ENCODE results near the gene STIP1.

The STIP1 gene

GRCh38 chr11:64223001-64223651, 37.2 kb downstream of the STIP1 start:
- DNase-seq (ENCODE audit: low spot score), result no peak

DNA sequence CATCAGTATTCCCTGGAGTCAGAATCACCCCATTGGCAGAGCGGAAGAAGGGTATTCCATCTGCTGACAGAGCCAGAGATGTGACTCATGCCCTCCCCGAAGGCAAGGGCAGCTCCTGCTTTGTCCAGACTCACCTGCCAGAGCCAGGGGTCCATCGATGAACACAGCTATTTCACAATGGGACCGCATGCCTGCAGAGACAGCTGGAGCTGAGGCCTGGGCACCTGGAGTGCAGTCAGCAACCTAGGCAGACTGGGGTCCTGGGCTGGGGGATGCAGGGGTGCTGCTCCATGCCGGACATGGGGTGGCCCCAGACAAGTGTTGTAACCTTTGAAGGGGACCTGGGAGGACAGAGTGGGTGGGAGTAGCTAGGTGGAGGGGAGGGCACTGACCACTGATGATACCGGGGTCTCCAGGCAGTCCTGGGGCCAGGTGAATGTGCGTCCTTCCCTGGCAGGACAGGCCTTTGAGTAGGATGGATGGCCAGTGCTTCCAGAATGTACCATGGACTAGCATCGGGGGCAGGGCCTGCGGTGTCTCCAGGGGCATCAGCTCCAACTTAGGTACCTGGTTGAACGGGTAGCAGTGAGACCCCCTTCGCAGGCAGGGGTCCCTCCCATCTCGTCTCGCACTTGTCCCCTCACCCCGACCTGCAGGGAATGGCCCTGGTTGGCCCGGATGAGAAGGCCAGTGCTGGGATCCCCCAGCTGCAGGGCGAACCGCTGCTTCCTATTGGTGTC, 38.4 kb downstream of the STIP1 start:
- no peak for DNase-seq (ENCODE audit: low spot score)

- DNase-seq (ENCODE audit: low spot score), result no peak
These were observed 39.1 kb downstream of the STIP1 start for GRCh38 chr11:64224891-64225607.

- peak; percentile 94 for DNase-seq (ENCODE audit: low spot score)
These were observed 39.9 kb downstream of the STIP1 start, which contains the start of the genes NUDT22 and TRPT1 for GRCh38 chr11:64225608-64226506. NUDT22 (plus strand) TSS chr11:64226274; CDS start chr11:64226653, 379 bp downstream. TRPT1 (minus strand) TSS chr11:64226186; CDS start chr11:64225860, 326 bp downstream.

DNA sequence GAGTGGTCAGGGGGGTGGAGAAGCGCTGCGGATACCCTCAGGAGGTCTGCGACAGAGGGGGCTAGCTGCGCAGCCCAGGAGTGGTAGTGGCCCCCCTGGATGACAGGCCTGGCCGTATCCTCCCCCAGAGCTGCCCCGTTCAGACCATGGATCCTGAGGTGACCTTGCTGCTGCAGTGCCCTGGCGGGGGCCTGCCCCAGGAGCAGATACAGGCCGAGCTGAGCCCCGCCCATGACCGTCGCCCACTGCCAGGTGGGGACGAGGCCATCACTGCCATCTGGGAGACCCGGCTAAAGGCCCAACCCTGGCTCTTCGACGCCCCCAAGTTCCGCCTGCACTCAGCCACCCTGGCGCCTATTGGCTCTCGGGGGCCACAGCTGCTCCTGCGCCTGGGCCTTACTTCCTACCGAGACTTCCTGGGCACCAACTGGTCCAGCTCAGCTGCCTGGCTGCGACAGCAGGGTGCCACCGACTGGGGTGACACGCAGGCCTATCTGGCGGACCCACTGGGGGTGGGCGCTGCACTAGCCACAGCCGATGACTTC, 40.6 kb downstream of the STIP1 start:
- DNase-seq (ENCODE audit: low spot score), result no peak

GRCh38 chr11:64227405-64227956, 41.5 kb downstream of the STIP1 start:
- no peak for DNase-seq (ENCODE audit: low spot score)

DNA sequence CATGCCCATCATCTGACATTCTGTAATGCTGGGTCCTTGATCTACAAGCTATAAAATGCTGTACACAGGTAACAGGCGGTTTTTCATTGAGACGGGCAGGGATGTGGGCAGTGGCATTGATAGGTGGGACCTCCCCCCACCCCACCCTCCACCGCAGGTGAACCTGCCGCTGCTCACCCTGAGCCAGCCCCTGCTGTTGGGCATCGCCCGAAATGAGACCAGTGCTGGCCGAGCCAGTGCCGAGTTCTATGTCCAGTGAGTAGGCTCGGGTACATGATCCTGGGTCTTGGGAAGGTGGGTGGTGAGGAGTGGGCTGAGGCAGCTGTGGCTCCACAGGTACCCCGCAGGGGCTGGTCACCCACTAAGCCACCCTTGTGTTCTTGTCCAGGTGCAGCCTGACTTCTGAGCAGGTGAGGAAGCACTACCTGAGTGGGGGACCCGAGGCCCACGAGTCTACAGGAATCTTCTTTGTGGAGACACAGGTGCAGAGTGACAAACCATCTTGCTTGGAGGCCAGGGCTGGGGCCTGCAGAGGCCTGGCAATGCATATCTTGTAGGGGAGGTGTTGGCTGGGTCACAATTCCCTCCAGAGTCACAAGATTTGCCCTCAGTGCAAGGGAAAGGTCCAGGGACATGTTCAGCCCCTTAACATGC, 43.2 kb downstream of the STIP1 start:
- no peak for DNase-seq (ENCODE audit: low spot score)

GRCh38 chr11:64229744-64230170, 43.8 kb downstream of the STIP1 start:
- no peak for DNase-seq (ENCODE audit: low spot score)

GRCh38 chr11:64230171-64230984, 44.4 kb downstream of the STIP1 start, which contains the start of gene DNAJC4:
DNAJC4 (plus strand) TSS chr11:64230548; CDS start chr11:64230855, 307 bp downstream.
- DNase-seq (ENCODE audit: low spot score), result peak; percentile 94

- DNase-seq (ENCODE audit: low spot score), result no peak
These were observed 45.0 kb downstream of the STIP1 start for GRCh38 chr11:64230985-64231365.

DNA sequence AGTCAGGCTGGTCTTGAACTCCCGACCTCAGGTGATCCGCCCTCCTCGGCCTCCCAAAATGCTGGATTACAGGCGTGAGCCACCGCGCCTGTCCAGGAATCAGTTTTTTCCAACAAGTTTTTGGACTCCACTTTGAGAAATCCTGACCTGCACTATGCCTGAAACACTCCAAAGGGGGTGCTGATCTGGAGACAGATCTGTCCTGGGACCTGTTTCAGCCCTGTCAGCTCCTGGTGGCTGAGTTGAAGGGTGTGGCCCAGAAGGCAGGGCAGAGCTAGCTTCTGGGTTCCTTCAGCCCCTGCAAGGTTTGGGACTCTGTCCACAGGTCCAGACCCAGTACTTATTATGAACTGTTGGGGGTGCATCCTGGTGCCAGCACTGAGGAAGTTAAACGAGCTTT, 45.6 kb downstream of the STIP1 start:
- no peak for DNase-seq (ENCODE audit: low spot score)

DNA sequence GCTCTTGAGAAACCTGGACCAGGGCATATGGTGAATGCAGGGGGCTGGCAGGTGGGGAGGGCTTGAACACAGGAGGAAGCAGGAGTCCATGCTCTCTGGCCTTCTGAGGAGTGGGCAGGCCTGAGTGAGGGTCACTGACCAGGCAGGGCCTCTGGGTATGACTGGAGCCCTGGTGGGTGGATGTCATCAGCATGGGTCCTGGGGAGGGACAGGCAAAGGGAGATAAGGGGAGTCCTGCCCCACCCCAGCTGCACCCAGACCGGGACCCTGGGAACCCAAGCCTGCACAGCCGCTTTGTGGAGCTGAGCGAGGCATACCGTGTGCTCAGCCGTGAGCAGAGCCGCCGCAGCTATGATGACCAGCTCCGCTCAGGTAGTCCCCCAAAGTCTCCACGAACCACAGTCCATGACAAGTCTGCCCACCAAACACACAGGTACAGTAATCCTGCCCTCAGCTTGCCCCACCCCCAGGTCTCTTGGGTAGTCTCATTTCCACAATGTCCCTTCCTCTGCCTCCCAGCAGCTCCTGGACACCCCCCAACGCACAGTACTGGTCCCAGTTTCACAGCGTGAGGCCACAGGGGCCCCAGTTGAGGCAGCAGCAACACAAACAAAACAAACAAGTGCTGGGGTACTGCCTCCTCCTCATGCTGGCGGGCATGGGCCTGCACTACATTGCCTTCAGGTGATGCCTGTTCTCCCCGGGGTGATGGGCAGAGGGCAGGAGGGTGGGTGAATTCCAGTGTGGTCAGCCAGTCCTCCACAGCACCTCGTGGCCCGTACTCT, 46.4 kb downstream of the STIP1 start:
- no peak for DNase-seq (ENCODE audit: low spot score)

DNA sequence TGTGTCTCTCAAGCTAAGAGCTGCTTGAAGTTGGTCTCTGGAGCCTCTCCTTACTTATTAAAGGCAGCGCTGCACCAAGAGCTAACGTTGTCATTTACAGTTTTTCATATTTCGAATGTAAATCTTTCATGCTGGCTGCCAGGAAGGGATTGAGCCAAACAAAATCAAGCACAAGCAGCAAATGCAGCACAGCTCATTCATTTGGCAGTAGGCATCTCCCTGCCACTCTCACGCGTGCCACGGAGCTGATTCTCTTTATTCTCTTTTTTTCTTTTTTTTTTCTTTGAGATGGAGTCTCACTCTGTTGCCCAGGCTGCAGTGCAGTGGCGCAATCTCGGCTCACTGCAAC, 47.0 kb downstream of the STIP1 start:
- no peak for DNase-seq (ENCODE audit: low spot score)

DNA sequence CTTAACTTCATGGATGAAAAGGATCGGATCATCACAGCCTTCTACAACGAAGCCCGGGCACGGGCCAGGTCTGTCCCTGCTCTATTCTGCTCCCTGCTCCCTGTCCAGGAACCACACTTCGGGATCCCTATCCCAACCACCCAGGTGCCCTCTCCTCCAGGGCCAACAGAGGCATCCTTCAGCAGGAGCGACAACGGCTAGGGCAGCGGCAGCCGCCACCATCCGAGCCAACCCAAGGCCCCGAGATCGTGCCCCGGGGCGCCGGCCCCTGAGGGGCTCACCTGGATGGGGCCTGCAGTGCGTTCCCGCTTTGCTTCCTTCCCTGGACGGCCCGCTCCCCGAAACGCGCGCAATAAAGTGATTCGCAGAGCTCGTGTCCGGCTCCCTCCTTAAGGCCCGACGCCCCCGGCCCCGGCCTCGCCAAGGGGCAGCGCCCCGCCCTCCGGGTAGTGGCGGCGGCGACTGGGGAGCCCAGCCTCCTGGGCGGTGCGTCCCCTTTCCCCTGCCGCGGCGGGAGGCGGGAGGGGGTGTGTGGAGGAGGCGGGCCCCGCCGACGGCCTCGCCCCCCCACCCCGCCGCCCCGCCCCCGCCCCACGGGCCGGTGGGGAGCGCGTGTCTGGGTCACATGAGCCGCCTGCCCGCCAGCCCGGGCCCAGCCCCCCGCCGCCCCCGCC, 48.1 kb downstream of the STIP1 start, which contains the start of gene VEGFB:
TSS of gene VEGFB (plus strand) at position 672 of the 674 bp plus-strand sequence. CDS start 250 bp downstream, outside the sequence.
- DNase-seq (ENCODE audit: low spot score), result peak; percentile 66

GRCh38 chr11:64234647-64235379, 48.8 kb downstream of the STIP1 start:
- DNase-seq (ENCODE audit: low spot score), result no peak

DNA sequence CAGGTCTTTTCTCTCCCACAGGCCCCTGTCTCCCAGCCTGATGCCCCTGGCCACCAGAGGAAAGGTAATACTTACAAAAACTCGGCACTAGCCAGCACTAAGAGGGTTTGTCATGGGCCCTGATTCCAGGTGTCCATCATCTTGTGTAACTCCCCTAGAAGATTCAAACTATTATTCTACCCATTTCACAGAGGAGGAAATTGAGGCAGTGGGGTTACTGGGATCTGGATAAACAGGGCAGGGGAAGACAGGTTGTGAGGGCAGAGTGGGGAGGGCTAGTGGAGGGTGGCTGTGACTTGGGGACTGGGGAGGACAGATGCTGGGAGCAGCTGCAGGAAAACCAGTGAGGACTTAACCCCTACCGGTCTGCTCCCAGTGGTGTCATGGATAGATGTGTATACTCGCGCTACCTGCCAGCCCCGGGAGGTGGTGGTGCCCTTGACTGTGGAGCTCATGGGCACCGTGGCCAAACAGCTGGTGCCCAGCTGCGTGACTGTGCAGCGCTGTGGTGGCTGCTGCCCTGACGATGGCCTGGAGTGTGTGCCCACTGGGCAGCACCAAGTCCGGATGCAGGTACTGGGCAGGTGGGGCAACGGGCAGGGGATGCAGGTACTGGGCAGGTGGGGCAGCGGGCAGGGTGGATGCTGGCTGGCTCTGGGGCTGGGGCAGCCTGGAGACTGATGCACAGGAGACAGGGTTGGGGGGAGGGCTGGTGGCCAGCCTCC, 49.6 kb downstream of the STIP1 start:
- no peak for DNase-seq (ENCODE audit: low spot score)

DNA sequence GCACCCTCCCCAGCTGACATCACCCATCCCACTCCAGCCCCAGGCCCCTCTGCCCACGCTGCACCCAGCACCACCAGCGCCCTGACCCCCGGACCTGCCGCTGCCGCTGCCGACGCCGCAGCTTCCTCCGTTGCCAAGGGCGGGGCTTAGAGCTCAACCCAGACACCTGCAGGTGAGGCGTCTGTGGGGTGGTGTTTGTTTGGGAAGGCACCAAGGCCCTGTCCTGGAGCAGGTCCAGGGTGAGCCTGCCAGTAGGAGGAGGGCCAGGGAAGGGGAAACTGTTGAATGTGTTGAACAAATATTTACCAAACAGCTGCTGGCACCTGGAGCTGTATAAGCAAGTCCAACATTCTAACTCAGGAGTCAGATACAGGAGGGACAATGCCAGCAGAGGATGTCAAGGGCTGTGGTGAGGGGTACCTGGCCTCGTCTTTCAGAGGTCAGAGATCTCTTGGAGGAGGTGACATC, 51.5 kb downstream of the STIP1 start:
- no peak for DNase-seq (ENCODE audit: low spot score)

Measured in ecto neural progenitor cell (in vitro differentiated cells).